ENCODE results near the gene MSI1.
A peak's percentile ranks its signal among the peaks of the same experiment; 100 is the strongest.

Gene MSI1

DNA sequence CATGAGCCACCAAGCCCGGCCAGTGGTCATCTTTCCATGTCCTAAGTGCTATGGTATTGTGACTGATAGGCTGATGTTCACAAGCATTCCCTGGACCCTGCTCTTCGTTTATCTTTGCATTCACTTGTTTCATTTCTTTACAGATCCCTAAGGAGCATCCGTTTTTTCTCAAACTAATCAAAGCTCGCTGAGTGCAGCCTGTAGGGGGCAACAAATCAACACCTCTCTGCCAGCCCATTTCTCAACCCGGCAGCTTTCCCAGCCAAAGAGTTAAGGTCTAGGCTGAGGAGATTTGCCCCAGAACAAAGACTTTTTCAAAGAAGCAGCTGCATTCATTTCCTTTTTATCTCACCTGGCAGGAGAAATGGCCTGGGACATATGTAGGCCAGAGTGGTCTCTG lies 54.7 kb downstream of the MSI1 start:
- no peak overlapping the region for H3K4me3 ChIP-seq (ENCODE audit: low read length)
- DNase-seq (ENCODE audit: low read depth) = no peak
- TF ChIP-seq, protein P1, sequence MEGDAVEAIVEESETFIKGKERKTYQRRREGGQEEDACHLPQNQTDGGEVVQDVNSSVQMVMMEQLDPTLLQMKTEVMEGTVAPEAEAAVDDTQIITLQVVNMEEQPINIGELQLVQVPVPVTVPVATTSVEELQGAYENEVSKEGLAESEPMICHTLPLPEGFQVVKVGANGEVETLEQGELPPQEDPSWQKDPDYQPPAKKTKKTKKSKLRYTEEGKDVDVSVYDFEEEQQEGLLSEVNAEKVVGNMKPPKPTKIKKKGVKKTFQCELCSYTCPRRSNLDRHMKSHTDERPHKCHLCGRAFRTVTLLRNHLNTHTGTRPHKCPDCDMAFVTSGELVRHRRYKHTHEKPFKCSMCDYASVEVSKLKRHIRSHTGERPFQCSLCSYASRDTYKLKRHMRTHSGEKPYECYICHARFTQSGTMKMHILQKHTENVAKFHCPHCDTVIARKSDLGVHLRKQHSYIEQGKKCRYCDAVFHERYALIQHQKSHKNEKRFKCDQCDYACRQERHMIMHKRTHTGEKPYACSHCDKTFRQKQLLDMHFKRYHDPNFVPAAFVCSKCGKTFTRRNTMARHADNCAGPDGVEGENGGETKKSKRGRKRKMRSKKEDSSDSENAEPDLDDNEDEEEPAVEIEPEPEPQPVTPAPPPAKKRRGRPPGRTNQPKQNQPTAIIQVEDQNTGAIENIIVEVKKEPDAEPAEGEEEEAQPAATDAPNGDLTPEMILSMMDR (IDR thresholded peaks at IDR 0.05; ENCODE audit: insufficient read depth, low read depth, low read length, missing control alignments) = peak; percentile 18

DNA sequence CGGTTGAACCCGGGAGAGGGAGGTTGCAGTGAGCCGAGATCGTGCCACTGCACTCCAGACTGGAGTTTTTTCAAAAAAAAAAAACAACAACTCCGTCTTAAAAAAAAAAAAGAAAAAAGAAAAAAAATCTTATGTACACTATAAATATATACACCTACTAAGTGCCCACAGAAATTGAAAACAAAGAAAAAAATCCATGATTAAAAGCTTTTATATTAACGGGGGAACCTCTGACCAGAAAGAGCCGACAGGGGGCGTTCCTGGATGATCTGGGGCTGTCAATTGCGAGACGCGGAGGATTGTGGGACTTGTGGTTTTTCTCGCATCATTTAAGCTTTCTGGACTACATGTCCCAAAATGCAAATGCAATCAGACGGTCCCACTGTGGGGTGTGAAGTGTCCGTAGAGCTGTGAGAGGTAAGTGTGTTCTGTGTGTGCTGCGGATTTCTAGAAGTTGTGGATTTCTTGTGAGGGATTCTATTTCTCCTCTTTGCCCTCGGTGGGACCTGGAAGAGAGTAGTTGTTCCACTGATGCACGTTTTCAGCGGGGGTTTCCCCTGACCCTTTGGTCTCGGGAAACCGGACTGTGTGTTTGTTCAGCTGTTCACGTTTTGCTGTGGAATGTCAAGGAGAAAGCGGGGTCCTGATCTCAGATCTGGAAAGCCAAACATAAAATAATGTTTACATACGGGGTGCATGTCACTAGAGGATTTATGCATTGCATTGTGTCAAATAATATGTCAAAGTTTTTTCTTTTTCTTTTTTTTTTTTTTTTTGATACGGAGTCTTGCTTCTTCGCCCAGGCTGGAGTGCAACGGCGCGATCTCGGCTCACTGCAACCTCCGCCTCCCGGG lies 66.8 kb downstream of the MSI1 start, which contains the start of gene SIRT4:
Gene SIRT4 (plus strand): TSS at position 360 of the 854 bp plus-strand sequence. CDS start 1,241 bp downstream, outside the sequence.
- TF ChIP-seq, protein P1 (IDR thresholded peaks at IDR 0.05; ENCODE audit: insufficient read depth, low read depth, low read length, missing control alignments) = peak; percentile 88
- peak; percentile 95 for DNase-seq (ENCODE audit: low read depth)
- H3K4me3 ChIP-seq (ENCODE audit: low read length) = peak within 1 kb of the TSS; percentile 96

DNA sequence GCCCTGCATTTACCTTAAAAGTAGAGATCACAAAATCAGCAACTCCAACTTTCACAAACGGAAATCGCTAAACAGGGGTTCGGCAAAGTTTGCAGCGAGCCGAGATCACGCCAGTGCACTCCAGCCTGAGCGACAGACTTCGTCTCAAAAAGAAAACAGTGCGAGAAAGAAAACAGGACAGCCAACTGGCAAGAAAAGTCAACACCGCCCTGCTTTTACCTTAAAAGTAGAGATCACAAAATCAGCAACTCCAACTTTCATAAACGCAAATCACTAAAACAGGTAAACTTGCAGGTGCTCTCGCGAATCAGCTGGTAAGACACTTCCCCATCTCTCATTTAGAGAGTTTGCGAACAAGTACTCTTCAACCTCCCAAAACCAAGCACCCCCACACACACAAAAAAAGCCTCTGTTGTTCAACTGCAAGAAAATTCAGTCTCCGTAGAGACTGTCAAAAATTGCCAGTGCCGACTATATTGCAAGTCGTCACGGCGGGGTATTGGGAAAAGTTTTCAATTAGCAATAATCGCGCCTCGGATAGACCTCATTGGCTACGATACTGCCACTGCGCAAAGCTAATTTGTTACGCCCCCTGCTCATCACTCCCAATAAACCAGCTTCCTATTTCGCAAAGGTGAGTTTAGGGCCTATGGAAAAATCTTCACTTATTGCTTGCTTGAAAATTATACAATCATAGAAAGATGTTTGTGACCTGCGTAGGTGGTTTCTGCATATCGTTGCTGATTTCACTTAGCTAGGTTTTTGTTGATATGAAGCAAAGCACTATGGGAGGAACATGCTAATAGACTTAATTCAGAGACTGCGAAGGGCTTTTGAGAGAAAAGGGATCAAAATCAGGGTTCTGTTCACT lies 76.1 kb downstream of the MSI1 start, which contains the start of gene RNU4-1:
Gene RNU4-1 (minus strand): TSS at position 577 of the 871 bp plus-strand sequence.
- H3K4me3 ChIP-seq (ENCODE audit: low read length) = peak within 1 kb of the TSS; percentile 72
- peak; percentile 91 for DNase-seq (ENCODE audit: low read depth)
- TF ChIP-seq, protein P1 (IDR thresholded peaks at IDR 0.05; ENCODE audit: insufficient read depth, low read depth, low read length, missing control alignments) = no peak

DNA sequence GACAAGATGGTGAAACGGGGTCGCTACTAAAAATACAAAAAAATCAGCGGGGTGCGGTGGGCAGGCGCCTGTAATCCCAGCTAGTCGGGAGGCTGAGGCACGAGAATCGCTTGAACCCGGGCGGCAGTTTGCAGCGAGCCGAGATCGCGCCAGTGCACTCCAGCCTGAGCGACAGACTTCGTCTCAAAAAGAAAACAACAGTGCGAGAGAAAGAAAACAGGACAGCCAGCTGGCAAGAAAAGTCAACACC lies 76.6 kb downstream of the MSI1 start:
- no peak for DNase-seq (ENCODE audit: low read depth)
- H3K4me3 ChIP-seq (ENCODE audit: low read length) = peak overlapping the region; percentile 72
- TF ChIP-seq, protein P1 (IDR thresholded peaks at IDR 0.05; ENCODE audit: insufficient read depth, low read depth, low read length, missing control alignments) = no peak
